GM23338 (cell line): ENCODE measurements around the gene CTNNA2. TPM values are rescaled to one million over a fixed set of nuclear protein-coding genes. Genes with fewer than 3 reads are reported as not detected.

ENCODE experiments used
- ATAC-seq: fragments of 200-7000 bp; cut with Tn5 transposase; 3 replicates; pipeline ENCODE4 v1.9.1; 2020
- DNase-seq: peaks from one replicate; pipeline ENCODE4 v3.0.0-alpha.2; 2015; ENCODE audit warnings: low spot score
- H2AFZ ChIP-seq: fragments of 200-600 bp; sonication (generic); 2 replicates; pipeline ENCODE4 v1.8.0; 2016; ENCODE audit warnings: antibody characterized with exemption, mild to moderate bottlenecking, moderate library complexity
- H3F3A ChIP-seq: fragments of 200-600 bp; sonication (generic); replicated peaks from 2 replicates; pipeline ENCODE4 v1.8.0; 2017; ENCODE audit warnings: antibody characterized with exemption, mixed run types, low read depth
- H3K27ac ChIP-seq: fragments of 200-600 bp; sonication (generic); 2 replicates; pipeline ENCODE4 v1.6.1; 2016; ENCODE audit warnings: low read depth
- H3K27me3 ChIP-seq: fragments of 200-600 bp; sonication (generic); 2 replicates; pipeline ENCODE4 v1.8.0; 2016; ENCODE audit warnings: mild to moderate bottlenecking, mixed run types, moderate library complexity; ENCODE audit not compliant: insufficient read depth
- H3K36me3 ChIP-seq: fragments of 200-600 bp; sonication (generic); 2 replicates; pipeline ENCODE4 v1.8.0; 2016; ENCODE audit warnings: mild to moderate bottlenecking; ENCODE audit not compliant: insufficient read depth
- H3K4me1 ChIP-seq: fragments of 200-600 bp; sonication (generic); 2 replicates; pipeline ENCODE4 v1.8.0; 2016; ENCODE audit warnings: mild to moderate bottlenecking, moderate library complexity; ENCODE audit not compliant: insufficient read depth
- H3K4me2 ChIP-seq: fragments of 200-600 bp; sonication (generic); 2 replicates; pipeline ENCODE4 v1.7.1; 2017; ENCODE audit warnings: mixed run types
- H3K4me3 ChIP-seq: fragments of 200-600 bp; sonication (generic); 2 replicates; pipeline ENCODE4 v1.6.1; 2016; ENCODE audit warnings: mixed run types
- H3K79me2 ChIP-seq: fragments of 200-600 bp; sonication (generic); replicated peaks from 2 replicates; pipeline ENCODE4 v1.8.0; 2017; ENCODE audit warnings: mild to moderate bottlenecking; ENCODE audit not compliant: insufficient read depth
- H3K9me2 ChIP-seq: fragments of 200-600 bp; sonication (generic); 2 replicates; pipeline ENCODE4 v1.8.0; 2017; ENCODE audit not compliant: insufficient read depth
- H4K20me1 ChIP-seq: fragments of 200-600 bp; sonication (generic); replicated peaks from 2 replicates; pipeline ENCODE4 v1.8.0; 2017; ENCODE audit warnings: mild to moderate bottlenecking; ENCODE audit not compliant: insufficient read depth
- H3K27ac Mint-ChIP-seq: 2 replicates; pipeline ENCODE4 v1.8.0; 2020; ENCODE audit warnings: inconsistent platforms, mild to moderate bottlenecking, moderate library complexity, mixed read lengths
- H3K27me3 Mint-ChIP-seq: 3 replicates; pipeline ENCODE4 v1.8.0; 2022; ENCODE audit warnings: low read depth, mild to moderate bottlenecking, moderate library complexity, mixed read lengths, inconsistent platforms; ENCODE audit not compliant: insufficient read depth, poor library complexity
- H3K36me3 Mint-ChIP-seq: 3 replicates; pipeline ENCODE4 v1.8.0; 2021; ENCODE audit warnings: low read depth, mild to moderate bottlenecking, inconsistent platforms, moderate library complexity, mixed read lengths
- H3K4me1 Mint-ChIP-seq: 3 replicates; pipeline ENCODE4 v1.8.0; 2020; ENCODE audit warnings: mild to moderate bottlenecking, inconsistent platforms, mixed read lengths
- H3K4me3 Mint-ChIP-seq: 3 replicates; pipeline ENCODE4 v1.8.0; 2021; ENCODE audit warnings: moderate library complexity, mild to moderate bottlenecking, inconsistent platforms, mixed read lengths
- H3K9me3 Mint-ChIP-seq: 3 replicates; pipeline ENCODE4 v1.8.0; 2020; ENCODE audit warnings: moderate library complexity, mild to moderate bottlenecking, inconsistent platforms, mixed read lengths
- EZH2 ChIP-seq: fragments of 200-600 bp; sonication (generic); IDR thresholded peaks from one replicate; pipeline ENCODE4 v1.8.0; 2017; ENCODE audit warnings: antibody characterized with exemption, mild to moderate bottlenecking, low read depth; ENCODE audit not compliant: unreplicated experiment
- JUNB ChIP-seq: IDR thresholded peaks from one replicate; pipeline ENCODE4 v1.6.1; 2016; ENCODE audit warnings: antibody characterized with exemption; ENCODE audit not compliant: unreplicated experiment
- NANOG ChIP-seq: IDR thresholded peaks from 2 replicates; pipeline ENCODE4 v1.6.1; 2016; ENCODE audit warnings: antibody characterized with exemption, borderline replicate concordance
- STAT1 ChIP-seq: IDR thresholded peaks from one replicate; pipeline ENCODE4 v1.6.1; 2016; ENCODE audit warnings: antibody characterized with exemption; ENCODE audit not compliant: unreplicated experiment
- ZNF331 ChIP-seq: fragments of 250-450 bp; sonication (Bioruptor Pico); IDR thresholded peaks from 2 replicates; pipeline ENCODE4 v1.5.0; 2020; ENCODE audit warnings: low read depth, mild to moderate bottlenecking, moderate library complexity
- polyA plus RNA-seq: library from polyadenylated mRNA; unstranded; fragments of >200 nt; fragmentation: Nextera tagmentation; extraction: Ambion mirVana; gene quantifications from 2 replicates; pipeline ENCODE4 v1.2.1, GENCODE V29; 2016
- total RNA-seq: library from RNA; depleted of rRNA; stranded (reverse); fragments of >200 nt; shearing (Covaris generic); gene quantifications from 2 replicates; pipeline ENCODE4 v1.2.3, GENCODE V29; 2014
- TF ChIP-seq, protein P1 (sequence below): fragments of 250-450 bp; sonication (Bioruptor Pico); IDR thresholded peaks from 2 replicates; pipeline ENCODE4 v1.5.0; 2020; ENCODE audit warnings: mild to moderate bottlenecking, moderate library complexity
- TF ChIP-seq, protein P2 (sequence below): IDR thresholded peaks from 2 replicates; pipeline ENCODE4 v1.6.1; 2016; ENCODE audit warnings: antibody characterized with exemption

Gene CTNNA2
- total and polyA plus RNA-seq, 2 experiments from 2014 or later, result 6.4 to 15.6 TPM

GRCh38 chr2:79801082-79801481 lies 288.2 kb downstream of the CTNNA2 start:
- no peak overlapping the region for H3K27ac Mint-ChIP-seq

More at GRCh38 chr2:79801082-79801481, 288.2 kb downstream of the CTNNA2 start:
- peaks cover 10% of the 10 kb centered on the region; the same call in 1 of the 2 replicates for H3K36me3 ChIP-seq
- peaks cover 23% of the 10 kb centered on the region for H3K4me1 ChIP-seq
- no peak overlapping the region for H3K27ac ChIP-seq
- Mint-ChIP-seq H3K4me3 (no peak overlapping the region), H3K36me3 (peaks cover 22% of the 10 kb centered on the region), H3K4me1 (peaks cover 16% of the 10 kb centered on the region), H3K9me3 (peaks cover 17% of the 10 kb centered on the region), H3K27me3 (peaks cover 2% of the 10 kb centered on the region)
- H3K9me2 ChIP-seq, result 0 out of 2 replicates have a peak, but pooled peaks cover 6% of the 10 kb centered on the region
- TF ChIP-seq STAT1 (no peak), JUNB (no peak), NANOG (no peak), EZH2 (no peak), ZNF331 (CRISPR knock-in tag) (no peak)
- TF ChIP-seq, protein P1, sequence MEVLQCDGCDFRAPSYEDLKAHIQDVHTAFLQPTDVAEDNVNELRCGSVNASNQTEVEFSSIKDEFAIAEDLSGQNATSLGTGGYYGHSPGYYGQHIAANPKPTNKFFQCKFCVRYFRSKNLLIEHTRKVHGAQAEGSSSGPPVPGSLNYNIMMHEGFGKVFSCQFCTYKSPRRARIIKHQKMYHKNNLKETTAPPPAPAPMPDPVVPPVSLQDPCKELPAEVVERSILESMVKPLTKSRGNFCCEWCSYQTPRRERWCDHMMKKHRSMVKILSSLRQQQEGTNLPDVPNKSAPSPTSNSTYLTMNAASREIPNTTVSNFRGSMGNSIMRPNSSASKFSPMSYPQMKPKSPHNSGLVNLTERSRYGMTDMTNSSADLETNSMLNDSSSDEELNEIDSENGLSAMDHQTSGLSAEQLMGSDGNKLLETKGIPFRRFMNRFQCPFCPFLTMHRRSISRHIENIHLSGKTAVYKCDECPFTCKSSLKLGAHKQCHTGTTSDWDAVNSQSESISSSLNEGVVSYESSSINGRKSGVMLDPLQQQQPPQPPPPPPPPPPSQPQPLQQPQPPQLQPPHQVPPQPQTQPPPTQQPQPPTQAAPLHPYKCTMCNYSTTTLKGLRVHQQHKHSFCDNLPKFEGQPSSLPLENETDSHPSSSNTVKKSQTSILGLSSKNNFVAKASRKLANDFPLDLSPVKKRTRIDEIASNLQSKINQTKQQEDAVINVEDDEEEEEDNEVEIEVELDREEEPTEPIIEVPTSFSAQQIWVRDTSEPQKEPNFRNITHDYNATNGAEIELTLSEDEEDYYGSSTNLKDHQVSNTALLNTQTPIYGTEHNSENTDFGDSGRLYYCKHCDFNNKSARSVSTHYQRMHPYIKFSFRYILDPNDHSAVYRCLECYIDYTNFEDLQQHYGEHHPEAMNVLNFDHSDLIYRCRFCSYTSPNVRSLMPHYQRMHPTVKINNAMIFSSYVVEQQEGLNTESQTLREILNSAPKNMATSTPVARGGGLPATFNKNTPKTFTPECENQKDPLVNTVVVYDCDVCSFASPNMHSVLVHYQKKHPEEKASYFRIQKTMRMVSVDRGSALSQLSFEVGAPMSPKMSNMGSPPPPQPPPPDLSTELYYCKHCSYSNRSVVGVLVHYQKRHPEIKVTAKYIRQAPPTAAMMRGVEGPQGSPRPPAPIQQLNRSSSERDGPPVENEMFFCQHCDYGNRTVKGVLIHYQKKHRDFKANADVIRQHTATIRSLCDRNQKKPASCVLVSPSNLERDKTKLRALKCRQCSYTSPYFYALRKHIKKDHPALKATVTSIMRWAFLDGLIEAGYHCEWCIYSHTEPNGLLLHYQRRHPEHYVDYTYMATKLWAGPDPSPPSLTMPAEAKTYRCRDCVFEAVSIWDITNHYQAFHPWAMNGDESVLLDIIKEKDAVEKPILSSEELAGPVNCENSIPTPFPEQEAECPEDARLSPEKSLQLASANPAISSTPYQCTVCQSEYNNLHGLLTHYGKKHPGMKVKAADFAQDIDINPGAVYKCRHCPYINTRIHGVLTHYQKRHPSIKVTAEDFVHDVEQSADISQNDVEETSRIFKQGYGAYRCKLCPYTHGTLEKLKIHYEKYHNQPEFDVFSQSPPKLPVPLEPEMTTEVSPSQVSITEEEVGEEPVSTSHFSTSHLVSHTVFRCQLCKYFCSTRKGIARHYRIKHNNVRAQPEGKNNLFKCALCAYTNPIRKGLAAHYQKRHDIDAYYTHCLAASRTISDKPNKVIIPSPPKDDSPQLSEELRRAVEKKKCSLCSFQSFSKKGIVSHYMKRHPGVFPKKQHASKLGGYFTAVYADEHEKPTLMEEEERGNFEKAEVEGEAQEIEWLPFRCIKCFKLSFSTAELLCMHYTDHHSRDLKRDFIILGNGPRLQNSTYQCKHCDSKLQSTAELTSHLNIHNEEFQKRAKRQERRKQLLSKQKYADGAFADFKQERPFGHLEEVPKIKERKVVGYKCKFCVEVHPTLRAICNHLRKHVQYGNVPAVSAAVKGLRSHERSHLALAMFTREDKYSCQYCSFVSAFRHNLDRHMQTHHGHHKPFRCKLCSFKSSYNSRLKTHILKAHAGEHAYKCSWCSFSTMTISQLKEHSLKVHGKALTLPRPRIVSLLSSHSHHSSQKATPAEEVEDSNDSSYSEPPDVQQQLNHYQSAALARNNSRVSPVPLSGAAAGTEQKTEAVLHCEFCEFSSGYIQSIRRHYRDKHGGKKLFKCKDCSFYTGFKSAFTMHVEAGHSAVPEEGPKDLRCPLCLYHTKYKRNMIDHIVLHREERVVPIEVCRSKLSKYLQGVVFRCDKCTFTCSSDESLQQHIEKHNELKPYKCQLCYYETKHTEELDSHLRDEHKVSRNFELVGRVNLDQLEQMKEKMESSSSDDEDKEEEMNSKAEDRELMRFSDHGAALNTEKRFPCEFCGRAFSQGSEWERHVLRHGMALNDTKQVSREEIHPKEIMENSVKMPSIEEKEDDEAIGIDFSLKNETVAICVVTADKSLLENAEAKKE, result no peak
- TF ChIP-seq, protein P2, sequence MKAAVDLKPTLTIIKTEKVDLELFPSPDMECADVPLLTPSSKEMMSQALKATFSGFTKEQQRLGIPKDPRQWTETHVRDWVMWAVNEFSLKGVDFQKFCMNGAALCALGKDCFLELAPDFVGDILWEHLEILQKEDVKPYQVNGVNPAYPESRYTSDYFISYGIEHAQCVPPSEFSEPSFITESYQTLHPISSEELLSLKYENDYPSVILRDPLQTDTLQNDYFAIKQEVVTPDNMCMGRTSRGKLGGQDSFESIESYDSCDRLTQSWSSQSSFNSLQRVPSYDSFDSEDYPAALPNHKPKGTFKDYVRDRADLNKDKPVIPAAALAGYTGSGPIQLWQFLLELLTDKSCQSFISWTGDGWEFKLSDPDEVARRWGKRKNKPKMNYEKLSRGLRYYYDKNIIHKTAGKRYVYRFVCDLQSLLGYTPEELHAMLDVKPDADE, result no peak
- H3K27me3 ChIP-seq, result no peaks in the 10 kb centered on the region
- DNase-seq (no peak), ATAC-seq (no peak)
- no peaks in the 10 kb centered on the region for H3F3A ChIP-seq
- no peaks in the 10 kb centered on the region for H4K20me1 ChIP-seq
- H2AFZ ChIP-seq, result no peak overlapping the region
- no peaks in the 10 kb centered on the region for H3K79me2 ChIP-seq
- no peak overlapping the region for H3K4me3 ChIP-seq
- H3K4me2 ChIP-seq, result no peak overlapping the region
